Retinal pigment epithelial cell (primary cell): ENCODE results near the gene CPN1.

Experiments used
- DNase-seq: peaks from one replicate; pipeline ENCODE4 v3.0.0-alpha.2; 2010; ENCODE audit warnings: low read depth
- H3K4me3 ChIP-seq: 2 replicates; pipeline ENCODE4 v1.5.1; 2011; ENCODE audit warnings: mild to moderate bottlenecking, low read length, control low read depth, moderate library complexity
- TF ChIP-seq, protein P1 (sequence below): conservative IDR thresholded peaks from 2 replicates; pipeline ENCODE4 v1.5.1; 2011; ENCODE audit warnings: low read depth, low read length, control low read depth, inconsistent platforms

Gene CPN1

GRCh38 chr10:100076750-100077149 is 4.9 kb downstream of the CPN1 start:
- no peak overlapping the region for H3K4me3 ChIP-seq
- TF ChIP-seq, protein P1, sequence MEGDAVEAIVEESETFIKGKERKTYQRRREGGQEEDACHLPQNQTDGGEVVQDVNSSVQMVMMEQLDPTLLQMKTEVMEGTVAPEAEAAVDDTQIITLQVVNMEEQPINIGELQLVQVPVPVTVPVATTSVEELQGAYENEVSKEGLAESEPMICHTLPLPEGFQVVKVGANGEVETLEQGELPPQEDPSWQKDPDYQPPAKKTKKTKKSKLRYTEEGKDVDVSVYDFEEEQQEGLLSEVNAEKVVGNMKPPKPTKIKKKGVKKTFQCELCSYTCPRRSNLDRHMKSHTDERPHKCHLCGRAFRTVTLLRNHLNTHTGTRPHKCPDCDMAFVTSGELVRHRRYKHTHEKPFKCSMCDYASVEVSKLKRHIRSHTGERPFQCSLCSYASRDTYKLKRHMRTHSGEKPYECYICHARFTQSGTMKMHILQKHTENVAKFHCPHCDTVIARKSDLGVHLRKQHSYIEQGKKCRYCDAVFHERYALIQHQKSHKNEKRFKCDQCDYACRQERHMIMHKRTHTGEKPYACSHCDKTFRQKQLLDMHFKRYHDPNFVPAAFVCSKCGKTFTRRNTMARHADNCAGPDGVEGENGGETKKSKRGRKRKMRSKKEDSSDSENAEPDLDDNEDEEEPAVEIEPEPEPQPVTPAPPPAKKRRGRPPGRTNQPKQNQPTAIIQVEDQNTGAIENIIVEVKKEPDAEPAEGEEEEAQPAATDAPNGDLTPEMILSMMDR = no peak
- DNase-seq = no peak

DNA sequence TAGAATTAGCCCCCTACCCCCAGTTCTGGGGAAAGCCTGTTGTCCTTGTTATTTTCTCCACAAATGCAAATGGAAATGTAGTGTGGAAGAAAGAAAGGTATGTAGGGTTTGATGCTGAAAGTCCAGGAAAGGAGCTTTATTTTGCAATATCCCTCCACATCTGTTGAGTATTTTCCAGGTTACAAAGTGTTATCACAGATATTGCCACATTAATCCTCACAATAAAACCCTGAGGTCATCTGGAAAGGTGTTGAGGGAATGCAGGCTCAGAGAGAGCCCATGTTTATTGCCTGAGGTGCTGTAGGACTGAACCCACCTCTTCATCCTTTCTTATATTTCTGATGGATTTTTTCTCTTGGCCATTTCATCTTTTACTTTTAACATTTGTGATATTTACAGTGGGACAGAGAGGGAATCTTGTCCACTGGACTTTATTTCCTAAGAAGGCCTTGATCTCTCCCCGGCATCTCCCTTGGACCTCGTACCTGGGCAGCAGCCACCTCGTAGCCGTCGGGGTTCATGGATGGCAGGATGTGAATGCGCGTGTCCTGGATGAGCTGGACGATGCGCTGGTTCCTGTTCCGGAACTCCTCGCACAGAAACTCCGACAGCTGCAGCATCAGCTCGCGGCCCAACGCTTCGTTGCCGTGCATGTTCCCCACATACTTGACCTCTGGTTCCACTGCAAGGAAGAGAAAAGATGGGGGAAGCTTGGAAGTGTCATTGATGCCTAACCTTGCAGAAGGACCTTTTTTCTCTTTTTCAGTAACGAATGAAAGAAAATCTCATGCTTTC is 6.0 kb downstream of the CPN1 start:
- TF ChIP-seq, protein P1 = no peak
- H3K4me3 ChIP-seq = no peak overlapping the region
- no peak for DNase-seq

- no peak for DNase-seq
- TF ChIP-seq, protein P1 = no peak
- H3K4me3 ChIP-seq = no peak overlapping the region
Measured at GRCh38 chr10:100072514-100072913, 9.2 kb downstream of the CPN1 start.

- TF ChIP-seq, protein P1 = no peak
Measured at GRCh38 chr10:100071529-100071928, 10.1 kb downstream of the CPN1 start.

DNA sequence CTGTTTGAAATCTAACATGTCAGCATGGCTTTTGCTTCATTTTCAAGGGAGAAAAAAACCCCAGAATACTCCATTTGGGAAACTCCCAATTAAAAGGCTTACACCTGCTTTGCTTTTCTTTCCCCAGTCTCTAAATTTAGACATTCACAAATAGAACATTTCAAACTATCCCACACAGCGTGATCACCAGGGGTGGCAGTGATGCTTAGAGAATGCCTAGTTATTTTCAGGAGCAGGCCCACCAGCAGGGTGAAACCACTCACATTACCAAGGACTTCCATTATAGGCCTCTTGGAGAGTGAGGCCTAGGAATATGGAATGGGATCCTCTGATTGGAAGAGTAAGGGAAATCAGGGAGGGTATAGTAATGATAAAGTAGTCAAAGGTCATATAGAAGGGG is 14.2 kb downstream of the CPN1 start:
- TF ChIP-seq, protein P1 = no peak
- DNase-seq = no peak
- no peak overlapping the region for H3K4me3 ChIP-seq

More at GRCh38 chr10:100071529-100071928, 10.1 kb downstream of the CPN1 start:
- H3K4me3 ChIP-seq = no peak overlapping the region
- no peak for DNase-seq

DNA sequence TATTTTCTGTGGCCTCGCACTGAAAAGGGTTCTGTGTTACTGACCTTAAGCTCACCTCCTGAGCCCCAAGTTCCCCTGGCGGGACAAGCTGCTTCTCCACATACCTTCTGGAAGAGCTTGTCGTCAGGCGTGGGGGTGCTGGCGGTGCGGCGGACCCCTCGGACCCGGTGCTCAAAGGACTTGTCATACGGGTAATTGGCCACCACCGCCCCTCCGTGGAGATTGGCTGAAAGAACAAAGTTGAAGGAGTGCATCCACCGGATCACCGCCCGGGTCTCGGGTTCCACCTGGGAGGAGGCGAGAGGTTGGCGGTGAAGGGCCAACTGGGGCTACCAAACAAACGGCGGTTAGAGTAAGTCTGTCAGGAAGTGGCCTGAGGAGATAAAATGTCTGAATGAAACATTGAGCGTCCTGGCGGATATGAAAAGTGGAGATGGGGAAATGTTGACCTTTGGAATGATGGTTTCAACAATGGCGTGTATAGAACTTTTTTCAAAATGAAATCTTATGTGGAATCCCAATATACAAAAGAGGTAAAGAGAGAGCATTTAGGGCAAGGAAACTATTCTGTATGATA is 16.5 kb downstream of the CPN1 start:
- H3K4me3 ChIP-seq = no peak overlapping the region
- TF ChIP-seq, protein P1 = no peak
- DNase-seq = no peak

GRCh38 chr10:100061401-100061800 is 20.3 kb downstream of the CPN1 start:
- DNase-seq = no peak
- no peak overlapping the region for H3K4me3 ChIP-seq
- TF ChIP-seq, protein P1 = no peak
